H1 (cell line): Measurements from ENCODE around the gene CPEB3. TPM values are rescaled to one million over a fixed set of nuclear protein-coding genes. Genes with fewer than 3 reads are reported as not detected.

Source experiments
- CTCF ChIA-PET: fragments of 300-600 bp; sonication (Branson Sonifier 250); formaldehyde crosslinking; loops from one replicate; lab custom pipeline; 2021; ENCODE audit not compliant: partially characterized antibody; lab: Charles Lee
- POLR2A ChIA-PET: fragments of 300-600 bp; sonication (Branson Sonifier 250); formaldehyde crosslinking; loops from one replicate; lab custom pipeline; 2021; ENCODE audit warnings: inconsistent platforms; ENCODE audit not compliant: partially characterized antibody; lab: Charles Lee
- DNase-seq, 2 experiments: peaks; one replicate each; pipeline versions ENCODE4 v3.0.0 to v3.0.0-alpha.2; 2010 to 2022; ENCODE audit warnings: low spot score in 2 of 2, low read depth in 1 of 2, mixed read lengths in 1 of 2
- FAIRE-seq: peaks from 2 replicates; lab custom pipeline; 2011; peaks lifted over from hg19 to GRCh38; lab: Jason Lieb, UNC
- H2AFZ ChIP-seq: 2 replicates; pipeline ENCODE4 v1.8.1; 2012; ENCODE audit warnings: low read length, inconsistent platforms
- H2AK5ac ChIP-seq: 2 replicates; pipeline ENCODE4 v1.6.1; 2013; ENCODE audit warnings: low read depth, low read length
- H2BK120ac ChIP-seq: replicated peaks from 2 replicates; pipeline ENCODE3; 2013; ENCODE audit warnings: low read depth, low read length, inconsistent platforms
- H2BK12ac ChIP-seq: 2 replicates; pipeline ENCODE4 v1.6.1; 2013; ENCODE audit warnings: low read depth, low read length
- H2BK15ac ChIP-seq: 2 replicates; pipeline ENCODE4 v1.6.1; 2013; ENCODE audit warnings: low read length
- H2BK20ac ChIP-seq: 2 replicates; pipeline ENCODE4 v1.6.1; 2013; ENCODE audit warnings: low read length
- H2BK5ac ChIP-seq: 2 replicates; pipeline ENCODE4 v1.6.1; 2013; ENCODE audit warnings: low read depth, low read length
- H3K14ac ChIP-seq: 2 replicates; pipeline ENCODE4 v1.6.1; 2013; ENCODE audit warnings: inconsistent platforms; ENCODE audit not compliant: insufficient read length
- H3K18ac ChIP-seq: 2 replicates; pipeline ENCODE4 v1.6.1; 2013; ENCODE audit warnings: low read length; ENCODE audit errors: extremely low read depth
- H3K23ac ChIP-seq: 2 replicates; pipeline ENCODE4 v1.6.1; 2013; ENCODE audit warnings: inconsistent platforms; ENCODE audit not compliant: insufficient read length
- H3K23me2 ChIP-seq: 2 replicates; pipeline ENCODE4 v1.6.1; 2013; ENCODE audit warnings: low read depth, low read length
- H3K27ac ChIP-seq: 2 replicates; pipeline ENCODE4 v1.6.1; 2011; ENCODE audit warnings: low read depth, low read length, inconsistent platforms
- H3K27me3 ChIP-seq, 4 experiments: replicated peaks in 1 of 4; 1 replicate in 1 of 4; 2 replicates in 3 of 4; pipeline versions ENCODE4 v1.6.1 to v1.8.1; 2011 to 2013; ENCODE audit warnings: low read length in 3 of 4, mild to moderate bottlenecking in 3 of 4, inconsistent platforms in 2 of 4, mixed read lengths in 2 of 4, moderate library complexity in 1 of 4; ENCODE audit not compliant: control insufficient read depth in 3 of 4, insufficient read depth in 3 of 4; ENCODE audit errors: extremely low read depth in 1 of 4
- H3K36me3 ChIP-seq, 4 experiments: 2 replicates each; pipeline versions ENCODE4 v1.6.1 to v1.8.1; 2011 to 2013; ENCODE audit warnings: mild to moderate bottlenecking in 4 of 4, low read length in 3 of 4, moderate library complexity in 2 of 4, control low read depth in 1 of 4, inconsistent platforms in 1 of 4; ENCODE audit not compliant: insufficient read depth in 4 of 4, control insufficient read depth in 2 of 4
- H3K4ac ChIP-seq: replicated peaks from 2 replicates; pipeline ENCODE3; 2013; ENCODE audit warnings: low read length, low read depth, mixed read lengths, inconsistent platforms; ENCODE audit not compliant: insufficient read length
- H3K4me1 ChIP-seq, 4 experiments: replicated peaks in 1 of 4; 1 replicate in 1 of 4; 2 replicates in 3 of 4; pipeline versions ENCODE4 v1.6.1 to v1.8.1; 2011 to 2013; ENCODE audit warnings: low read length in 3 of 4, inconsistent platforms in 2 of 4, mixed read lengths in 1 of 4; ENCODE audit not compliant: insufficient read depth in 4 of 4, control insufficient read depth in 3 of 4
- H3K4me2 ChIP-seq, 2 experiments: 2 replicates each; pipeline versions ENCODE4 v1.6.1 to v1.8.1; 2011 to 2013; ENCODE audit warnings: low read depth in 2 of 2, low read length in 2 of 2, control low read depth in 1 of 2, inconsistent platforms in 1 of 2, mild to moderate bottlenecking in 1 of 2; ENCODE audit not compliant: insufficient read depth in 1 of 2
- H3K4me3 ChIP-seq, 4 experiments: fragments of 200-600, 300-600 bp in 1 of 4; sonication (generic), shearing (Covaris generic), sonication (Bioruptor Twin) in 1 of 4; 2 replicates each; pipeline versions ENCODE4 v1.5.1 to v1.8.1; 2011 to 2016; ENCODE audit warnings: low read length in 4 of 4, low read depth in 3 of 4, control low read depth in 2 of 4, inconsistent platforms in 2 of 4, mild to moderate bottlenecking in 2 of 4, mixed read lengths in 1 of 4, moderate library complexity in 1 of 4; ENCODE audit not compliant: insufficient read depth in 2 of 4; ENCODE audit errors: extremely low read depth in 1 of 4
- H3K56ac ChIP-seq: replicated peaks from 2 replicates; pipeline ENCODE3; 2013; ENCODE audit warnings: low read depth, mild to moderate bottlenecking, mixed read lengths, low read length, inconsistent platforms; ENCODE audit not compliant: insufficient read length
- H3K79me1 ChIP-seq: 2 replicates; pipeline ENCODE4 v1.6.1; 2013; ENCODE audit warnings: low read depth, low read length, control low read depth
- H3K79me2 ChIP-seq, 2 experiments: 2 replicates each; pipeline versions ENCODE4 v1.6.1 to v1.8.1; 2012 to 2013; ENCODE audit warnings: low read length in 2 of 2, mild to moderate bottlenecking in 2 of 2, inconsistent platforms in 1 of 2; ENCODE audit not compliant: insufficient read depth in 2 of 2, control insufficient read depth in 1 of 2
- H3K9ac ChIP-seq, 4 experiments: replicated peaks in 1 of 4; 1 replicate in 1 of 4; 2 replicates in 3 of 4; pipeline versions ENCODE4 v1.6.1 to v1.8.1; 2011 to 2013; ENCODE audit warnings: low read depth in 3 of 4, low read length in 3 of 4, control low read depth in 2 of 4, mild to moderate bottlenecking in 2 of 4, moderate library complexity in 2 of 4, inconsistent platforms in 1 of 4; ENCODE audit errors: extremely low read depth in 1 of 4
- H3K9me3 ChIP-seq, 2 experiments: 2 replicates each; pipeline versions ENCODE4 v1.6.1 to v1.8.1; 2012 to 2013; ENCODE audit warnings: mild to moderate bottlenecking in 2 of 2, moderate library complexity in 2 of 2, control low read depth in 1 of 2, inconsistent platforms in 1 of 2, low read depth in 1 of 2, low read length in 1 of 2, mixed read lengths in 1 of 2; ENCODE audit not compliant: insufficient read depth in 2 of 2
- H4K20me1 ChIP-seq, 2 experiments: replicated peaks in 1 of 2; 2 replicates each; pipeline versions ENCODE3 to v1.8.1; 2011 to 2013; ENCODE audit warnings: inconsistent platforms in 2 of 2, low read length in 2 of 2, mild to moderate bottlenecking in 1 of 2; ENCODE audit not compliant: insufficient read depth in 2 of 2, control insufficient read depth in 1 of 2
- H4K5ac ChIP-seq: 2 replicates; pipeline ENCODE4 v1.6.1; 2013; ENCODE audit warnings: low read length, low read depth, mixed read lengths, inconsistent platforms; ENCODE audit not compliant: insufficient read length
- H4K8ac ChIP-seq: 2 replicates; pipeline ENCODE4 v1.8.0; 2013; ENCODE audit warnings: mild to moderate bottlenecking, moderate library complexity, low read length, inconsistent platforms; ENCODE audit not compliant: insufficient read depth; ENCODE audit errors: extremely low read depth
- H4K91ac ChIP-seq: replicated peaks from 2 replicates; pipeline ENCODE3; 2013; ENCODE audit warnings: low read length, mixed read lengths, inconsistent platforms; ENCODE audit not compliant: insufficient read length
- TAF1 ChIP-seq: IDR thresholded peaks from 2 replicates; pipeline ENCODE4 v1.6.1; 2011; ENCODE audit warnings: mild to moderate bottlenecking, low read depth, low read length
- TEAD4 ChIP-seq: IDR thresholded peaks from 2 replicates; pipeline ENCODE4 v1.6.1; 2012; ENCODE audit warnings: low read depth, low read length, inconsistent platforms, mixed read lengths
- WGBS, 2 experiments: shearing (Covaris generic) in 1 of 2; methylation state at CpG; one replicate each; pipeline versions ENCODE4 v1.1.6 to v1.1.7; 2013 to 2015; ENCODE audit warnings: low lambda C conversion rate in 2 of 2, mixed read lengths in 2 of 2, inconsistent platforms in 1 of 2, low coverage in 1 of 2, missing lambda C conversion rate in 1 of 2; ENCODE audit not compliant: insufficient replicate concordance in 2 of 2, insufficient coverage in 1 of 2, insufficient read length in 1 of 2; ENCODE audit errors: extremely low coverage in 1 of 2, missing lambda C conversion rate in 1 of 2; 5-methylcytosine and 5-hydroxymethylcytosine counted together
- polyA plus RNA-seq, 7 experiments: library from polyadenylated mRNA; depleted of rRNA in 3 of 7; stranded (reverse) in 5 of 7; unstranded in 2 of 7; fragments of >200 nt in 5 of 7; fragments of 200-250 nt in 2 of 7; gene quantifications; 1 replicate in 5 of 7; 2 replicates in 1 of 7; 4 replicates in 1 of 7; pipeline versions ENCODE4 v1.2.1 to v1.2.3, GENCODE V29; 2011 to 2013; ENCODE audit warnings: missing spikeins in 2 of 7, mixed read lengths in 2 of 7
- total RNA-seq: library from RNA; stranded (reverse); fragmentation: NEBNext Ultra II Directional; extraction: Animal tissue kit (Norgen Biotek cat#: 25700); gene quantifications from 2 replicates; pipeline ENCODE4 v1.2.1, GENCODE V29; 2021

CPEB3 gene
- total and polyA plus RNA-seq, 2 of the 8 experiments (the other 6 are each of a cell fraction or from before 2014, with no cell fraction given): 0.39 to 1.7 TPM

GRCh38 chr10:92241158-92241500, 49.7 kb downstream of the CPEB3 start:
- Histone ChIP-seq H3K9ac (peak overlapping the region in 3 of 4 experiments; percentile 22 to 35 (median 27); a peak in 4 of 7 replicates), H3K23ac (no peak overlapping the region), H4K20me1 (no peaks in the 10 kb centered on the region), H3K27me3 (peaks cover 8 to 26% (median 23%) of the 10 kb centered on the region in 4 experiments), H3K4me2 (peak overlapping the region; percentile 80 to 99), H3K18ac (no peak overlapping the region), H4K5ac (no peak overlapping the region), H3K56ac (no peak overlapping the region), H3K9me3 (no peaks in the 10 kb centered on the region), H3K36me3 (no peaks in the 10 kb centered on the region), H2BK15ac (no peak overlapping the region), H2BK12ac (no peak overlapping the region), H2BK120ac (no peak overlapping the region), H2AFZ (no peak overlapping the region), H3K4me1 (peaks cover 0 to 10% (median 7%) of the 10 kb centered on the region in 4 experiments; a peak in 3 of 7 replicates), H3K79me1 (no peaks in the 10 kb centered on the region), H3K4me3 (peak overlapping the region; percentile 53 to 82 (median 76)), H3K14ac (no peak overlapping the region), H3K27ac (no peak overlapping the region), H4K8ac (no peak overlapping the region), H3K79me2 (no peaks in the 10 kb centered on the region), H3K23me2 (peaks cover 17% of the 10 kb centered on the region), H2BK5ac (no peak overlapping the region), H3K4ac (no peak overlapping the region), H2AK5ac (no peak overlapping the region), H4K91ac (no peak overlapping the region), H2BK20ac (no peak overlapping the region)
- no peak for TF ChIP-seq TEAD4
- TF ChIP-seq TAF1: peak; percentile 42; the same call in 1 of the 2 replicates
- WGBS, 2 experiments: 7% methylated on average over 9 of the region's 9 CpGs; no CpG with 5 or more reads in 1 of the 2 experiments
- CTCF ChIA-PET: interaction anchor here (2.1 kb wide), 1 partner anchor 50 kb away, joined by 5 read pairs; the partner anchor contains the start of genes CPEB3 and MARCHF5
- FAIRE-seq (peak; percentile 55), DNase-seq (no peak)
- POLR2A ChIA-PET: interaction anchor here (0.6 to 0.9 kb wide), 3 partner anchors 14 to 341 kb away, joined by 3 read pairs; no protein-coding TSS in a partner anchor
